HK-2 (cell line): ENCODE measurements around the gene CPT1A.
A peak's percentile ranks its signal among the peaks of the same experiment; 100 is the strongest.

Experiments used
- DNase-seq: peaks from one replicate; pipeline ENCODE4 v3.0.0-alpha.2; 2018; ENCODE audit not compliant: unreplicated experiment

CPT1A gene

GRCh38 chr11:68854273-68854958, 12.7 kb upstream of the CPT1A start:
- DNase-seq = no peak

DNA sequence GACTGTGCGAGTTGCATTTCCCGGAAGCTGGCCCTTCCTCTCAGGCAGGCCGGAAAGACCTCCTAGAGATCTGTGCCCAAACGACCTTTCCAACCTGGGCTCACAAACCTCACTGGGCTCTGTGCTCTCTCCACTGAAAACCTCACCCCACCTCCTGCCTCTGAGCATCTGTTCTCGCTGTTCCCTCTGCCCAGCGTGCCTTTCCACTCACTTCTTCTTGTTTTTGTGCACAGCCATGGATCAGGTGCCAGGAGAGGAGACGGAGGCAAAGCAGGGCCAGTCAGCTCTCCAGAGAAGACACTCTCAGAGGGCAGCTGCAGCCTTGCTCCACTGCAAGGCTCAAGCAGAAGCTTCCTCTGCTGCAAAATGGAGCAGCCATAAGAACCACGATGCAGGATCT, 10.9 kb upstream of the CPT1A start:
- no peak for DNase-seq

GRCh38 chr11:68848429-68848828, 6.7 kb upstream of the CPT1A start:
- DNase-seq = no peak

DNA sequence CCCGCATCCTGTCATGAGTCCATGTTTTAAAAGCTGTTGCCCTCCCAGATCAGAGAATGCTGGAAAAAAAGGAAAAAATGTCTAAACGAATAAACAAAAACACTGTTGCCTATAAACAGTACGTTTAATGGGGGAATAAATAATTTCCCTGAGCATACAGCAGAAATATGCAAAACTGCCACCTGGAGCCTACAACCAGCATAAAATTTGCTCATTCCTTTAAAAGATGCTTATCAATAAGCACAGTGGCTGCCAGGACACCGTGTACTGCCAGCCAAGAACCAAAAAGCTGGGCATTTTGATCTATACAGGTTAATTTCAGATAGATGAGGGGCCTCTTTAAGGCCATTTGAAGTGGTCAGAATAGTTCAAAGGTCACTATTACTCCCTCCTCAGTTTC, 5.7 kb upstream of the CPT1A start:
- no peak for DNase-seq

GRCh38 chr11:68845351-68846002, 3.8 kb upstream of the CPT1A start:
- DNase-seq = no peak

DNA sequence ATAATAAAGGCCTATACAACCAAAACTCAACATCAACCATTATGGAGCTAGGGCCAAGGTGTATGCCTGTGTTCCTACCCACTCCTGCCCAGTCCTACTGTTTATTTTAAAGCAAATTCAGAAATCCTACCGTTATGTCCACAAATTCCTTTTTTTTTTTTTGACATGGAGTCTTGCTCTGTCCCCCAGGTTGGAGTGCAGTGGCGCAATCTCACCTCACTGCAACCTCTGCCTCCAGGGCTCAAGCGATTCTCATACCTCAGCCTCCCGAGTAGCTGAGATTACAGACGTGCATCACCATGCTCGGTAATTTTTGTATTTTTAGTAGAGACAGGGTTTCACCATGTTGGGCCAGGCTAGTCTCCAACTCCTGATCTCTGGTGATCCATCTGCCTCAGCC, 3.1 kb upstream of the CPT1A start:
- no peak for DNase-seq

DNA sequence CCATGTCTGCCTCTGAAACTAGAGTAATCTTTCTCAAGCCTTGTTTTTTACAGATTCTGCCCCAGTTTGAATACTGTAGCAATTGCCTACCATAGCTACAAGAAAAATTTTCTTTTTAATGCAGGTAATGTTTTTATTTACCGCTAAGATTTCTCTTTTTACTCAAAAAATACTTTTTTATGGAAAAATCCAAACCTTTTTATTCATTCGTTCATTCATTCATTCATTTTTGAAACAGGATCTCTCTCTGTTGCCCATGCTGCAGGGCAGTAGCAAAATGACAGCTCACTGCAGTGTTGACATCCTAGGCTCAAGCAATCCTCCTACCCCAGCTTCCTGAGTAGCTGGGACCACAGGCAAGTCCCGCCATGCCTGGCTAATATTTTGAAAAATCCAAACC, 2.7 kb upstream of the CPT1A start:
- DNase-seq = no peak

DNA sequence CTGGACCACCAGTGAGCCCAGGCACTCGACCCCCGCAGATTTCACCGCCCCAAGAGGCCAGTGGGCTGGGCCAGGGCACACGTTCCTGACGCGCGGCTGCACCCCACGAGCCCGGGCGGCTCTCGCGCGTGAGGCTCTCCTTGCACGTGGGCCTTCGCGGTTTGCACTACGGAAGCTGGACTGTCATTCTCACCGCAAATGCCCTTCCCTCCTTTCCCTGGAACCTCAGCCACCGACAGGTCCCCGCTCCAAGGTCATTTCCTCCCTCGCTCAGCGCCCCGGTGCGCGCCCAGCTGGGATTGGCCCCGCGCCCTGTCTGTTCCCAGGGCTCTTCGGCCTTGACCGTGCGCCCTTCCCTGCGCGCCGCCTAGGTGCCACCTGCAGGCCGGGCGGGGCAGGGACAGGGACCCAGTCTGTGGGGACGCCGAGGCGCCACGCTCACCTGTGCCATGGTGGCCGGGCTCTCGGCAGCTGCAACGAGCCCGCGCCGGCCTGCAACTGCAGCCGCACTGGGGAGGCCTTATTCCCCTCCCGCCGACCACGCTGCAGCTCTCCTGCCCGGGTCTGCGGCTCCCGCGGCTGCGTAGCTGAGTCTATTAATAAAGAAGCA, 2.1 kb upstream of the CPT1A start:
- DNase-seq = peak; percentile 70

- DNase-seq = no peak
Measured at GRCh38 chr11:68843052-68843561, 1.4 kb upstream of the CPT1A start.

- no peak for DNase-seq
Measured at GRCh38 chr11:68842427-68843051, 823 bp upstream of the CPT1A start.

DNA sequence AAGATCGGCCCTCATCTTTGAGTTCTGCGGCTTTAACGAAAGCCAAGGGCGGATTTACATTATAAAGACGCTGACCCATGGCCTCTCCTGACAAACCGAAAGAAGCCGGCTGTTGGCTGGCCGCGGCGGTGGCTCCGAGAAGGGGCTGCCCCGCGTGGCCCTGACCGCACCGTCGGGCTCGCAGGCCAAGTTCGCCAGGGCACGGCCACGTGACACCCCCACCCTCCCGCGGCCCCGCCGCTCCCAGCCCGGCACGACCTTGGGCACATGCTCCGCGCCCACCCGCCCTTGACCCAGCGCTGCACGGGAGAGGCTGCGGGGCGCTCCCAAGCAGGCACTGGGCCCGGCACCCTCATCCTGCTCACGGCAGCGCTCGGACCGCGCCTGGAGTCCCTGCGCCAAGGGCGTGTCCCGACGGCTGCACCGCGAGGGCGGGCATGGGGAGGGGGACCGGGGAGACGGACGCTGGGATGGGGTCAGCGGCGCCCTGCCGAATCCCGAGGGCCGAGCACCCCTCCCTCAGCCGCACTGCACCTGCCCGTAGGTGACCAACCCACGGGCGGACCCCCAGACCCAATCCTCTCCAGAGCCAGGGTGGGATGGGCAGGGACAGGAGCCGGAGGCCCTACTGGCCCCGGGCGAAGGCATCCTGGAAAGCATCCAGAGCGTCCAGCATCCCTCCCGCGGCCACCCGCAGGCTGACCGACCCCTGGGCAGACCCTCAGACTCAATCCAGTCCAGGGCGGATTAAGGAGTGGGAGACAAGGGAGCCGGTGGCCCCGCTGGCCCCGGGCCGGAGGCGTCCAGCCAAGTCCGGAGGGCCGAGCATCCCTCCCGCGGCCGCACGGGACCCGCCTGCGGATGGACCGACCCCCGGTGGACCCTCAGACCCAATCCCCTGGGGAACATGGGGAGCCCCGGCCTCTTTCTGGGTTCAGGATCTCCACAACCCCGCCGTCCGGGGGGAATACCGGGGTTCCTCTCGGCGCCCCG, 759 bp downstream of the CPT1A start:
- DNase-seq = peak; percentile 18

- DNase-seq = peak; percentile 8
Measured at GRCh38 chr11:68839911-68840641, 1.6 kb downstream of the CPT1A start.

GRCh38 chr11:68839054-68839865, 2.5 kb downstream of the CPT1A start:
- DNase-seq = peak; percentile 78

GRCh38 chr11:68838572-68838964, 3.1 kb downstream of the CPT1A start:
- DNase-seq = no peak

- no peak for DNase-seq
Measured at GRCh38 chr11:68837583-68838571, 3.8 kb downstream of the CPT1A start.

GRCh38 chr11:68835749-68836148, 6.0 kb downstream of the CPT1A start:
- DNase-seq = no peak

DNA sequence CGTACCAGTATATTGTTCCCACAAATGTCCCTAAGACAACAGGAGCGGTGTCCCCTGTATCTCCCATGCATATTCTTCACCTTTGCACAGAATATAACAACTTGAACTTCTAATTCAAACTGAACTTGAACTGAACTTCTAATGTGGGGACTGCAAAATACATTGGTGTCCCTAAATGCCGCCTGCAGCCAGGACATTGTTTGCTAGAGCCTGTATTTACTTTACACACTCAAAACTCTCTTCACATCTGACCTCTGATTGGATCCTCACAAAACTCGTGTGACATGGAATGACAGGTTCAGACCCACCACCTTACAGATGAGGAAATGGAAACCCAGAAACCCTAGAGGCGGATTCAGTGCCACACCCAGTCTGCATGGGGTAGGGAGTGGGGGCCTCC, 6.4 kb downstream of the CPT1A start:
- no peak for DNase-seq

- no peak for DNase-seq
Measured at GRCh38 chr11:68832476-68833181, 9.1 kb downstream of the CPT1A start.
